HT1080 (cell line): ENCODE results near the gene CDCA3. TPM values are rescaled to one million over a fixed set of nuclear protein-coding genes. Genes with fewer than 3 reads are reported as not detected.
"Not testable (repeated sequence)": the region's sequence is repeated elsewhere in the genome, so short reads cannot be mapped to it uniquely, and the experiment has no call there.

ENCODE experiments used
- DNase-seq: peaks from one replicate; pipeline ENCODE4 v3.0.0-alpha.2; 2015; ENCODE audit warnings: low read depth
- polyA plus RNA-seq, 2 experiments: library from polyadenylated mRNA; depleted of rRNA; stranded (reverse); fragments of >200 nt; gene quantifications; 2 replicates each; pipeline ENCODE4 v1.2.3, GENCODE V29; 2015
- total RNA-seq: library from RNA; depleted of rRNA; stranded (reverse); fragments of >200 nt; shearing (Covaris generic); gene quantifications from 2 replicates; pipeline ENCODE4 v1.2.3, GENCODE V29; 2014; rRNA removed

Gene CDCA3
- total RNA-seq, result 129 and 190 TPM in 2 replicates
- polyA plus RNA-seq (2015; cell fraction: cytosol; rRNA removed), result 41.6 and 59.0 TPM in 2 replicates
- 125 and 147 TPM in 2 replicates for polyA plus RNA-seq (2015; cell fraction: nucleus; rRNA removed)

GRCh38 chr12:6851153-6851920, at the start of gene CDCA3:
Gene CDCA3, minus strand, starts transcription at chr12:6851286. Its CDS starts 334 bp downstream, at chr12:6850952.
- DNase-seq, result peak; percentile 97

DNA sequence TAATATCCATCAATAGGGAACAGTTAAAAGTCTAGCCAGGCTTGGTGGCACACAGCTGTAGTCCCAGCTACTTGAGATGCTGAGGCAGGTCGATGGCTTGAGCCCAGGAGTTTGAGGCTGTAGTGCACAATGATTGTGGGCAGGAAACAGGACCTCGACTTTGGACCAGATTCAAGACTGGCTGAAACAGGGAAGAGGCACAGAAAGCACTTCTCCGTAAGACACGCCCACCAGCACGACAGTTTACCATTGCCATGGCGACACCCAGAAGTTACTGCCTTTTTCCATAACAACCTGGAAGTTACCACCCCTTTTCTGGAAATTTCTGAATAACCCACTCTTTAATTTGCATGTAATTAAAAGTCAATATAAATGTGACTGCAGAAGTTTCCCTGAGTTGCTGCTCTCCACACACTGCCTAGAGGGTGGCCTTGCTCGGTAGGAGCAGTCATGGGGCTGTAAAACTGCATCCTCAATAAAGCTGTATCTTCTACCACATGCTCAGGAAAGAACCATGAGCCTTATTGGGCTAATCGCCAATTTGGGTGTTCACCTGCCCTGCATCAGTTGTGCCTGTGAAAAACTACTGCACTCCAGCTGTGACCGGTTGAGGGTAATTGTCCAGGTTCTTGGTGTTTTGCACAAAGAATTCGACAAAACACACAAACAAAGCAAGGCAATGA, 48.9 kb upstream of the CDCA3 start:
- DNase-seq, result peak; percentile 49

DNA sequence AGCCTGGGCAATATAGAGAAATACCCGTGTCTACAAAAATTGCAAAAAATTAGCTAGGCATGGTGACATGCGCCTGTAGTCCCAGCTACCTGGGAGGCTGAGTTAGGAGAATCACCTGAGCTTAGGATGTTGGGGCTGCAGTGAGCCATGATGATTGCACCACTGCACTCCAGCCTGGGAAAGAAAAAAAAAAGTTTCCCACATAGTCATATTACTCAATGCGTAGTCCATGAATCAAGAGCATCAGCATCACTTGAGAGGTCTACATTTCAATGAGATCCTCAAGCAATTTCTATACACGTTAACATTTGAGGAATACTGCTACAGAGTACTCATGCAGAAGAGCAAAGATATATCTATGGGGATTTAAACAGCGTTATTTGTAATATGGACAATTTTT, 48.3 kb upstream of the CDCA3 start:
- DNase-seq, result no peak

- DNase-seq, result no peak
Measured at GRCh38 chr12:6896846-6897435, 45.9 kb upstream of the CDCA3 start.

- no peak for DNase-seq
Measured at GRCh38 chr12:6894321-6894720, 43.2 kb upstream of the CDCA3 start.

DNA sequence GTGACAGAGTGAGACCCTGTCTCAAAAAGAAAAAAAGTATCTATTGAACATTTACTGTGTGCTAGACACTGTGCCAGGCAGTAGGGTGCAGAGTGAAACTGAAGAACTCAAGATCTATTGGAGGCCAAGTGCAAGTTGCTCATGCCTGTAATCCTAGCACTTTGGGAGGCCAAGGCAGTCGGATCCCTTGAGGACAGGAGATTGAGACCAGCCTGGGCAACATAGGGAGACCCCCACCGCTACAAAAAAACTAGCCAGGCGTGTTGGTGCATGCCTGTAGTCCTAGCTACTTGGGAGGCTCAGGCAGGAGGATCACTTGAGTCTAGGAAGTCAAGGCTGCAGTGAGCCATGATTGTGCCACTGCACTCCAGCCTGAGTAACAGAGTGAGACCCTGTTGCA, 41.6 kb upstream of the CDCA3 start:
- not testable (repeated sequence) for DNase-seq

- no peak for DNase-seq
Measured at GRCh38 chr12:6891646-6892001, 40.5 kb upstream of the CDCA3 start.

GRCh38 chr12:6890789-6891645, 39.9 kb upstream of the CDCA3 start:
- DNase-seq, result peak; percentile 95

GRCh38 chr12:6889775-6890573, 38.9 kb upstream of the CDCA3 start:
- DNase-seq, result not testable (repeated sequence)

- not testable (repeated sequence) for DNase-seq
Measured at GRCh38 chr12:6888794-6889193, 37.7 kb upstream of the CDCA3 start.

GRCh38 chr12:6888360-6888759, 37.3 kb upstream of the CDCA3 start:
- DNase-seq, result no peak

DNA sequence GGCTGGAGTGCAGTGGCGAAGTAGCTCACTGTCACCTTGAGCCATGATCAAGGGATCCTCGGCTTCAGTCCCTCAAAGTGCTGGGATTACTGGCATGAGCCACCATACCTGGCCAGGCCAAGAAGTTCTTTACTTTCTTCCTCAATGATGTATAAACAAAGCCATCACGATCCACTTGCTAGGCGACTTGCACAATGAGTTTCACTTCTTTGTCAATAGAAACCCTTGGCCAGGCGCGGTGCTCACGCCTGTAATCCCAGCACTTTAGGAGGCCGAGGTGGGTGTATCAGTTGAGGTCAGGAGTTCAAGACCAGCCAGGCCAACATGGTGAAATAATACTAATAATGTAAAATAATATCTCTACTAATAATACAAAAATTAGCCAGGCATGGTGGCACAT, 36.4 kb upstream of the CDCA3 start:
- DNase-seq, result no peak

DNA sequence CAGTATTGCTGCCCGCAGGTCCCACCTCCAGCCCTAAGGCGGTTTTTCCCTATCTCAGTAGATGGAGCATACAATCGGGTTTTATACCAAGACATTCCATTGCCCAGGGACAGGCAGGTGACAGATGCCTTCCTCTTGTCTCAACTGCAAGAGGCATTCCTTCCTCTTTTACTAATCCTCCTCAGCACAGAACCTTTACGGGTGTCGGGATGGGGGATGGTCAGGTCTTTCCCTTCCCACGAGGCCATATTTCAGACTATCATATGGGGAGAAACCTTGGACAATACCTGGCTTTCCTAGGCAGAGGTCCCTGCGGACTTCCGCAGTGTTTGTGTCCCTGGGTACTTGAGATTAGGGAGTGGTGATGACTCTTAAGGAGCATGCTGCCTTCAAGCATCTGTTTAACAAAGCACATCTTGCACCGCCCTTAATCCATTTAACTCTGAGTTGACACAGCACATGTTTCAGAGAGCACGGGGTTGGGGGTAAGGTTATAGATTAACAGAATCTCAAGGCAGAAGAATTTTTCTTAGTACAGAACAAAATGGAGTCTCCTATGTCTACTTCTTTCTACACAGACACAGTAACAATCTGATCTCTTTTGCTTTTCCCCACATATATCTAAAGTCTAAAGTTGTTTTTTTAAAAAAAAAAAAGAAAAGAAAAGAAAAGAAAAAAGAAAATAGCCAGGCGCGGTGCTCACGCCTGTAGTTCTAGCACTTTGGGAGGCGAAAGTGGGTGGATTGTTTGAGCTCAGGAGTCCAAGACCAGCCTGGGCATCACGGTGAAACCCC, 35.3 kb upstream of the CDCA3 start:
- DNase-seq, result not testable (repeated sequence)

DNA sequence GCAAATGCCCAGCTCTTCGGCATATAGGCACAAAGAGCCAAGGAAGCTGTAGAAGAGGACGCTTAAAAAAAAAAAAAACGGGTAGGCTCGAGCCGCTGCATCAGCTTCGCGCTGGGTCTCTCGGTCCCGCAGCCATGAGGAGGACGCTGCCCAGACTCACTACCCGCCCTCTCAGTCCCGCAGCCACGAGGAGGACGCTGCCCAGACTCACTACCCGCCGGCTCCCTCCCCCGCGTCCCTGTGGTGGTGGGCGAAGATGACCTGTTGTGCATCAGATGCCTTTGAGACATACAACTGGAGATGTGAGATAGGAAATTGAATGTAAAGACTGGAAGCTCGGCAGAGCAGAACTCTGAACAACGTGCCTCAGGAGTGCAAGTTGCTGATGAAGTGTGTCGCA, 33.5 kb upstream of the CDCA3 start:
- no peak for DNase-seq

DNA sequence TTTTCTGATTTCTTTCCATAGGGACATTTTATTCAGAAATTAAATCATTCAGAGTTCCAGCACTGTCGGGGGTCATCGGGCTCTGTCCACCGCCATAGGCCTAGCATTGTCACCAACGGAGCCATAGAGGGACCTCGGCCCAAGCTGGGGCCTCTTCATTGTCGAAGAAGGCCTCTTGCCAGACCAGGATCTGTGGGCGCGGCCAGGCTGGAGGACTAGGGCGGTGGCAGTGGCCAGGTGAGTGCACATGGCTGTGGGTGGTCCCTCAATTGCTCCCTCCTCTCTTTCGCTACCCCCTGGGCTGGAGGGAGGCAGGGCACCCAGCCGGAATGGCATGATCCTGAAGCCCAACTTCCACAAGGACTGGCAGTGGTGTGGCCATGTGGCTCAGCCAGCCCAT, 32.6 kb upstream of the CDCA3 start:
- no peak for DNase-seq

- no peak for DNase-seq
Measured at GRCh38 chr12:6883252-6883651, 32.2 kb upstream of the CDCA3 start.

GRCh38 chr12:6879824-6880223, 28.7 kb upstream of the CDCA3 start:
- DNase-seq, result not testable (repeated sequence)

DNA sequence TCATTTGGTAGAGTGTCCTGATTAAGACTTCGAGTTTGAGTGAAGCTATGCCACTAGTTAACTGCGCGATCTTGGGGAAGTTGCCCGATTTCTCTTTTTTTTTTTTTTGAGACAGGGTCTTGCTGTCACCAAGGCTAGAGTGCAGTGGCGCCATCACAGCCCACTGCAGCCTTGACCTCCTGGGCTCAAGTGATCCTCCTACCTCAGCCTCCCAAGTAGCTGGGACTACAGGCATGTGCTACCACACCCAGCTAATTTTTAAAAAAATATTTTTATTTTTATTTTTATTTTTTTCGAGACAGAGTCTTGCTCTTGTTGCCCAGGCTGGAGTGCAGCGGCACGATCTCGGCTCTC, 22.9 kb upstream of the CDCA3 start:
- DNase-seq, result not testable (repeated sequence)

DNA sequence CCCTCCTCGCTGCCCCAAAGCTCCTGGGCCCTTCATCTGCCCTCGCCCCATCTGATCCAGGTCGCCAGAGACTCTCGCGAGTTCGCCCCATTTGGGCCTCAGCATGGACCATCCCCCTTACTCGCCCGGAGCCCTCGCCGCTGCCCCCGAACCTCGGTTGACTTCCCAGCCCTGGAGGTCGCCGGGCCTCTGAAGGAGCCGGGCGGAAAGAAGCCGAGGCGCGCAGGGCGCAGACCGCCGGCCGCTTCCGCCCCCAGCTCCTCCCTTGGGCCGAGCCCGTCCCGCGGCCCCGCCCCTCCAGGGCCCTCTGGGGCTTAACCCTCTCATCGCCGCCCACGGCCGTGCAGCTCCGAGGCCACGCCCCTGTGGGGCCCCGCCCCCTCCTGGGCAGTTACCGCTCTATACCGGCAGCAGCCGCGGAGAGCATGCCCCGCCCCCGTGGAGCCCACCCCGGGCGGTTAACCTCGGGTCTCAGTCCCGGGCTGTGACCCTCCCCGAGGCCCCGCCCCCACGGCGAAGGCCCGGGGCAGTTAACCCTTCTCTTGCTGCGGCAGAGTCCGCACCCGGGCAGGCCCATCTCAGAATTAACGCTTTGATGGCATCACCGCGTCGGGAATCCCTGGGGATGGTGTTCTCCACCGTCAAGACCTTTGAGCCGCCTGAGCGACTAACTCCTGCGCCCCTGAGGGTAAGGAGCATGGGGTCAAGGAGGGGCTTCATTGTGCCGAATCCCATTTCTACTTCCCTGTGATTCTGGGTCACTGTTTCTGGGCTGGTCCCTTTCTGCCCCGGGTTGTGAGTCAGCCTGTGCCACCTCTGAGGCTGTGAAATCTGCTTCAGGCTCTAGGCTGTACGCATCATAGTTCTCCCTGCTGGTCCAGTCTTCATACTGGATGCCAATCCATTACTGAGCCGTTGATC, 22.3 kb upstream of the CDCA3 start, which contains the start of gene SPSB2:
Gene SPSB2, minus strand, starts transcription at position 210 of the 921 bp plus-strand sequence. CDS start 402 bp downstream, outside the sequence.
- peak; percentile 90 for DNase-seq
